Testis (tissue), 3 donors: ENCODE results near the gene A3GALT2. TPM values are rescaled to one million over a fixed set of nuclear protein-coding genes. Genes with fewer than 3 reads are reported as not detected.

ENCODE experiments used
- DNase-seq: peaks from one replicate; pipeline ENCODE4 v3.0.0-alpha.2; 2019
- H3K27ac ChIP-seq, 2 donors: fragments of 200-600 bp; sonication (generic); one replicate each; pipeline ENCODE4 v1.5.1; 2019
- H3K27me3 ChIP-seq: fragments of 200-600 bp; sonication (generic); one replicate; pipeline ENCODE4 v1.5.1; 2019
- H3K36me3 ChIP-seq: fragments of 200-600 bp; sonication (generic); one replicate; pipeline ENCODE4 v1.5.1; 2017; ENCODE audit warnings: low read depth; ENCODE audit errors: missing control alignments
- H3K4me1 ChIP-seq: fragments of 200-600 bp; sonication (generic); one replicate; pipeline ENCODE4 v1.5.1; 2019
- H3K4me3 ChIP-seq, 2 donors: fragments of 200-600 bp; sonication (generic); one replicate each; pipeline ENCODE4 v1.5.1; 2017 to 2019
- H3K9me3 ChIP-seq: fragments of 200-600 bp; sonication (generic); one replicate; pipeline ENCODE4 v1.5.1; 2017
- POLR2A ChIP-seq: fragments of 450-650 bp; IDR thresholded peaks from one replicate; pipeline ENCODE4 v1.6.1; 2017; ENCODE audit warnings: antibody characterized with exemption, mild to moderate bottlenecking, moderate library complexity
- WGBS, 2 donors: methylation state at CpG; one replicate each; pipeline ENCODE4 v1.1.5; 2018; 5-methylcytosine and 5-hydroxymethylcytosine counted together
- intact Hi-C: fragments of 100-400 bp; cut with DNase I; formaldehyde crosslinking; loops from one replicate; pipeline ENCODE4 v1.15.1; 2023; ENCODE audit warnings: low total_unique reads
- polyA plus RNA-seq: library from polyadenylated mRNA; stranded (reverse); fragments of 350-450 nt; fragmentation: Illumina TruSeq; extraction: RNeasy Lipid Tissue Mini Kit (QIAGEN cat#74804); gene quantifications from one replicate; pipeline ENCODE4 v1.2.3, GENCODE V29; 2014; ENCODE audit warnings: low read depth, low replicate concordance; ENCODE audit not compliant: insufficient read depth
- total RNA-seq, 2 donors: library from RNA; depleted of rRNA; stranded (reverse); fragments of >200 nt; gene quantifications; one replicate each; pipeline ENCODE4 v1.2.3, GENCODE V29; 2016
- TF ChIP-seq, protein P1 (sequence below), 3 experiments: fragments of 450-650 bp in 2 of 3; fragments of 200-600 bp in 1 of 3; sonication (generic) in 1 of 3; IDR thresholded peaks; one replicate each; pipeline ENCODE4 v1.5.1; 2016 to 2019; ENCODE audit warnings: antibody characterized with exemption in 3 of 3, mild to moderate bottlenecking in 2 of 3, moderate library complexity in 1 of 3

Gene A3GALT2
- total and polyA plus RNA-seq, 3 donors from 2014 or later: 0.87 to 1.7 TPM; not detected in 1

- Histone ChIP-seq H3K27ac (no peak overlapping the region), H3K9me3 (no peaks in the 10 kb centered on the region), H3K4me1 (peaks cover 7% of the 10 kb centered on the region), H3K36me3 (no peaks in the 10 kb centered on the region), H3K27me3 (no peaks in the 10 kb centered on the region), H3K4me3 (no peak overlapping the region)
- DNase-seq: no peak
- 79 to 94% methylated on average over 6 of the region's 6 CpGs for WGBS, 2 donors
- intact Hi-C loops: no loop called here
- TF ChIP-seq POLR2A: no peak
- TF ChIP-seq, protein P1, sequence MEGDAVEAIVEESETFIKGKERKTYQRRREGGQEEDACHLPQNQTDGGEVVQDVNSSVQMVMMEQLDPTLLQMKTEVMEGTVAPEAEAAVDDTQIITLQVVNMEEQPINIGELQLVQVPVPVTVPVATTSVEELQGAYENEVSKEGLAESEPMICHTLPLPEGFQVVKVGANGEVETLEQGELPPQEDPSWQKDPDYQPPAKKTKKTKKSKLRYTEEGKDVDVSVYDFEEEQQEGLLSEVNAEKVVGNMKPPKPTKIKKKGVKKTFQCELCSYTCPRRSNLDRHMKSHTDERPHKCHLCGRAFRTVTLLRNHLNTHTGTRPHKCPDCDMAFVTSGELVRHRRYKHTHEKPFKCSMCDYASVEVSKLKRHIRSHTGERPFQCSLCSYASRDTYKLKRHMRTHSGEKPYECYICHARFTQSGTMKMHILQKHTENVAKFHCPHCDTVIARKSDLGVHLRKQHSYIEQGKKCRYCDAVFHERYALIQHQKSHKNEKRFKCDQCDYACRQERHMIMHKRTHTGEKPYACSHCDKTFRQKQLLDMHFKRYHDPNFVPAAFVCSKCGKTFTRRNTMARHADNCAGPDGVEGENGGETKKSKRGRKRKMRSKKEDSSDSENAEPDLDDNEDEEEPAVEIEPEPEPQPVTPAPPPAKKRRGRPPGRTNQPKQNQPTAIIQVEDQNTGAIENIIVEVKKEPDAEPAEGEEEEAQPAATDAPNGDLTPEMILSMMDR (IDR thresholded peaks at IDR 0.05): no peak
These were observed 1.2 kb upstream of the A3GALT2 start for GRCh38 chr1:33322109-33322508.

- intact Hi-C loops: no loop called here
- no peaks in the 10 kb centered on the region for H3K36me3 ChIP-seq
- no peak overlapping the region for H3K27ac ChIP-seq
- 84 to 90% methylated on average over 2 to 5 of the region's 5 CpGs for WGBS, 2 donors
- no peaks in the 10 kb centered on the region for H3K27me3 ChIP-seq
- TF ChIP-seq, protein P1 (IDR thresholded peaks at IDR 0.05): no peak
- no peak for TF ChIP-seq POLR2A
- no peak overlapping the region for H3K4me3 ChIP-seq
- no peak for DNase-seq
- peaks cover 7% of the 10 kb centered on the region for H3K4me1 ChIP-seq
- no peaks in the 10 kb centered on the region for H3K9me3 ChIP-seq
These were observed 280 bp upstream of the A3GALT2 start for GRCh38 chr1:33321178-33321577.

DNA sequence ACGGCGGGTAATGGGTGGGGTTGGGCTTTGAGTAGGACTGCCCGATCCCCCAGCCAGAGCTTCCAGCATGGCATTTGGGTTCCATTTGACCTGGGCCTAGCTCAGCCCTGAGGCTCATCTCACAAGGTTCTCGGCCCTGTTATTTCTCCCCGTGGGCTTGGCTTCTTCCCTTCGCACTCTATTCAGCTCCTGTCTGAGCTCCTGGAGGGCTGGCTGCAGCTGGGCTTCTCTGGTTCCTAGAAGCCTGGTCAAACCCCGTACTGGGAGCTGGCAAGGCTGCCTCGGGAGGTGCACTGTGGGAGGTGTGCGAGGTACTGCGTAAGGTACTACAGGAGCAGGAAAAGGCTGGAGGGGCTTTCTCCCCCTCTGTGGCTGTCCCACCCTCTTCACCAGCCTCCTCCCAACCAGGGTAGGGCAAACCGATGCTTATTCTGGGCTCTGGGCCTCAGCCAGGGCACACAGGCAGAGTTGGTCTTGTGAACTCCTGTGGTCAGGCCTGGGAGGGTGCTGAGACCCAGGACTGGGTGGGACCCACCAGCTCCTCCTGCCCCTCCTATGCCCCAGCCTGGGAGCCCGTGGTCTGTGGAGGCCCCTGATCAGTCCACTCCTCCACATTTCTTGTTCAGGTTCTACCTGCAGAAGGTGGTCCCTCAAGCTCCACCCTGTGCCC, 814 bp downstream of the A3GALT2 start:
- Histone ChIP-seq H3K36me3 (no peaks in the 10 kb centered on the region), H3K27me3 (no peaks in the 10 kb centered on the region), H3K27ac (no peak overlapping the region), H3K4me3 (no peak overlapping the region), H3K4me1 (peaks cover 2% of the 10 kb centered on the region), H3K9me3 (no peaks in the 10 kb centered on the region)
- intact Hi-C loops: no loop called here
- 81 to 89% methylated on average over 11 to 12 of the region's 12 CpGs for WGBS, 2 donors
- no peak for DNase-seq
- TF ChIP-seq POLR2A: no peak
- TF ChIP-seq, protein P1 (IDR thresholded peaks at IDR 0.05): no peak

DNA sequence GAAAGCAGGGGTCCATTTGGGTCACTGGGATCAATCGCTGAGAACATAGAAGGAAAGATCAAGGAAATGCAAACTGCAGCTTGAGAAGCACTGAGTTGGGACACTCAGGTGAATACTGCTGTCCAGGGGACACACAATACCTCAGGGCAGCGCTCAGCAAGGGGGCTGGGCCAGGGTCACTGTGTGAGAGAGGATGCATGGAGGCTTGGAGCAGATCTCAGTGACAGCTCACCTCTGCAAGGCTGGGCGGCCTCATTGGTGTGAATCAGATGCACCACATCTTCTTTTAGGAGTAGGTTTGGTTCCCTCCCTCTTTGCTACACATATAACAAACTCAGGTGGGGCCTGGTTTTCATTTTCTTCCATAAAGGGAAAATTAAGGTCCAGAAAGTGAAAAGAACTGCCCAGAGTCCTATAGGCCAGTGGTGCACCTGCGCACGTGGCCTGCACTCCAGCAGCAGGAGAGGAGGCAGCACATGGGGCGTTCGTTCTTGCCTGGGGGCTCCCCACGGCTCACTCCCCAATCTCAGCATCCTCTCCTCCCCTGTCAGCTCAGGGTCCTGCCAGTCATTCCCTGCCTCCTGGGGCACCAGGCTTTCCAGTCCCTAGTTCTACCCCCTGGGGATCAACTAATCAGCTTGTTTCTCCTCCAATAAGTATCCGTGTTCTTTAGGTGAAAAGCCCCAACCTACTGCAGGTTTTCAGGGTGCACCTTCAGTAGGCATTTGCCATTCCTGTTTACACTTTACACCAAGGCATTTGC, 1.5 kb downstream of the A3GALT2 start:
- TF ChIP-seq, protein P1 (IDR thresholded peaks at IDR 0.05): no peak
- no peak for TF ChIP-seq POLR2A
- 86 to 89% methylated on average over 9 of the region's 9 CpGs for WGBS, 2 donors
- H3K4me1 ChIP-seq: no peaks in the 10 kb centered on the region
- intact Hi-C loops: no loop called here
- H3K4me3 ChIP-seq: no peak overlapping the region
- H3K9me3 ChIP-seq: no peaks in the 10 kb centered on the region
- H3K36me3 ChIP-seq: no peaks in the 10 kb centered on the region
- no peak overlapping the region for H3K27ac ChIP-seq
- DNase-seq: no peak
- H3K27me3 ChIP-seq: no peaks in the 10 kb centered on the region
